Endothelial cell of umbilical vein (primary cell): ENCODE measurements around the gene ACTN1. TPM values are rescaled to one million over a fixed set of nuclear protein-coding genes. Genes with fewer than 3 reads are reported as not detected.

Experiments
- BruUV-seq: library from RNA; stranded (reverse); fragments of 400-500 nt; replicated peaks from 2 replicates; lab custom pipeline; 2021; lab: Mats Ljungman, UMichigan
- CTCF ChIA-PET: fragments of 300-600, 350-600 bp; sonication (Branson Sonifier 250); formaldehyde crosslinking; loops from one replicate; lab custom pipeline; 2021; ENCODE audit warnings: antibody characterized with exemption, inconsistent platforms; lab: Charles Lee
- POLR2A ChIA-PET: fragments of 300-600, 350-600 bp; sonication (Branson Sonifier 250); formaldehyde crosslinking; loops from one replicate; lab custom pipeline; 2021; ENCODE audit warnings: antibody characterized with exemption, inconsistent platforms; lab: Charles Lee
- DNase-seq: peaks from one replicate; pipeline ENCODE4 v3.0.0-alpha.2; 2011; ENCODE audit warnings: low read depth, low spot score
- FAIRE-seq: peaks from 2 replicates; lab custom pipeline; 2011; peaks lifted over from hg19 to GRCh38; lab: Jason Lieb, UNC
- H2AFZ ChIP-seq: 2 replicates; pipeline ENCODE4 v1.6.0; 2012; ENCODE audit warnings: low read depth, low read length, control low read depth, inconsistent platforms
- H3K27ac ChIP-seq: 2 replicates; pipeline ENCODE4 v1.5.1; 2011; ENCODE audit warnings: low read depth, mild to moderate bottlenecking, control low read depth, low read length, moderate library complexity; ENCODE audit not compliant: insufficient read depth
- H3K27me3 ChIP-seq, 2 experiments: 2 replicates each; pipeline versions ENCODE4 v1.6.0 to v1.6.1; 2011; ENCODE audit warnings: low read length in 2 of 2, mixed read lengths in 1 of 2; ENCODE audit not compliant: control insufficient read depth in 2 of 2, insufficient read depth in 2 of 2
- H3K36me3 ChIP-seq, 2 experiments: 2 replicates in 1 of 2; 3 replicates in 1 of 2; pipeline ENCODE4 v1.5.1; 2011; ENCODE audit warnings: low read length in 2 of 2, mild to moderate bottlenecking in 1 of 2, moderate library complexity in 1 of 2; ENCODE audit not compliant: control insufficient read depth in 2 of 2, insufficient read depth in 2 of 2; ENCODE audit errors: extremely low read depth in 1 of 2
- H3K4me1 ChIP-seq: 3 replicates; pipeline ENCODE4 v1.5.1; 2011; ENCODE audit warnings: mild to moderate bottlenecking, low read length; ENCODE audit not compliant: control insufficient read depth, insufficient read depth; ENCODE audit errors: extremely low read depth
- H3K4me2 ChIP-seq: 2 replicates; pipeline ENCODE4 v1.6.1; 2011; ENCODE audit warnings: low read length, control low read depth, mixed read lengths; ENCODE audit not compliant: insufficient read depth
- H3K4me3 ChIP-seq, 3 experiments: fragments of 200-600 bp in 1 of 3; sonication (generic), shearing (Covaris generic) in 1 of 3; replicated peaks in 1 of 3; 2 replicates each; pipeline ENCODE4 v1.5.1; 2011 to 2016; ENCODE audit warnings: control low read depth in 3 of 3, low read length in 3 of 3, mild to moderate bottlenecking in 2 of 3, inconsistent platforms in 1 of 3, low read depth in 1 of 3, moderate library complexity in 1 of 3; ENCODE audit not compliant: insufficient read depth in 1 of 3
- H3K79me2 ChIP-seq: 2 replicates; pipeline ENCODE4 v1.6.0; 2012; ENCODE audit warnings: low read length, inconsistent platforms; ENCODE audit not compliant: control insufficient read depth, insufficient read depth
- H3K9ac ChIP-seq: replicated peaks from 2 replicates; pipeline ENCODE3; 2011; ENCODE audit warnings: low read length, control low read depth; ENCODE audit not compliant: insufficient read depth; ENCODE audit errors: extremely low read depth
- H3K9me1 ChIP-seq: replicated peaks from 3 replicates; pipeline ENCODE4 v1.6.0; 2011; ENCODE audit warnings: mild to moderate bottlenecking, low read length; ENCODE audit not compliant: control insufficient read depth, insufficient read depth; ENCODE audit errors: extremely low read depth
- H3K9me3 ChIP-seq: replicated peaks from 2 replicates; pipeline ENCODE4 v1.5.1; 2012; ENCODE audit warnings: low read length, inconsistent platforms; ENCODE audit not compliant: control insufficient read depth, insufficient read depth
- H4K20me1 ChIP-seq: replicated peaks from 2 replicates; pipeline ENCODE3; 2011; ENCODE audit warnings: mild to moderate bottlenecking, low read length; ENCODE audit not compliant: control insufficient read depth, insufficient read depth; ENCODE audit errors: extremely low read depth
- GATA2 ChIP-seq: IDR thresholded peaks from 2 replicates; pipeline ENCODE4 v1.7.0; 2011; ENCODE audit warnings: low read depth, mild to moderate bottlenecking, moderate library complexity, mixed read lengths, low read length; ENCODE audit not compliant: insufficient read length, insufficient read depth
- JUN ChIP-seq: IDR thresholded peaks from 2 replicates; pipeline ENCODE4 v1.6.1; 2011; ENCODE audit warnings: borderline replicate concordance, low read depth; ENCODE audit not compliant: insufficient read length, insufficient read depth
- MYC ChIP-seq: IDR thresholded peaks from one replicate; pipeline ENCODE4 v1.6.1; 2011; ENCODE audit warnings: mild to moderate bottlenecking, low read depth, low read length
- POLR2AphosphoS5 ChIP-seq: IDR thresholded peaks from 2 replicates; pipeline ENCODE4 v1.6.1; 2012; ENCODE audit warnings: low read depth, mild to moderate bottlenecking, control low read depth, low read length, moderate library complexity; ENCODE audit not compliant: insufficient read depth
- dilution Hi-C: fragments of 300-500 bp; cut with MboI; formaldehyde crosslinking; loops from one replicate; pipeline ENCODE4 v1.15.0; 2019; ENCODE audit warnings: low sequenced_read_pairs; ENCODE audit not compliant: extremely low pct_ligation_motif_present
- intact Hi-C: fragments of 100-400 bp; cut with micrococcal nuclease; formaldehyde crosslinking; loops from one replicate; pipeline ENCODE4 v1.10.0; 2022
- polyA plus RNA-seq, 4 experiments: library from polyadenylated mRNA; depleted of rRNA in 3 of 4; stranded (reverse) in 3 of 4; unstranded in 1 of 4; fragments of >200 nt; gene quantifications; 2 replicates each; pipeline versions ENCODE4 v1.2.1 to v1.2.3, GENCODE V29; 2011 to 2012; ENCODE audit warnings: missing spikeins in 1 of 4
- total RNA-seq: library from RNA; stranded (reverse); gene quantifications from 2 replicates; pipeline ENCODE4 v1.2.3, GENCODE V29; 2021
- TF ChIP-seq, protein P1 (sequence below), 2 donors: IDR thresholded peaks; 1 replicate in 1 of 2; 2 replicates in 1 of 2; pipeline ENCODE4 v1.5.1; 2011; ENCODE audit warnings: low read length in 2 of 2, mild to moderate bottlenecking in 2 of 2, moderate library complexity in 2 of 2, control low read depth in 1 of 2, inconsistent platforms in 1 of 2, low read depth in 1 of 2; ENCODE audit not compliant: insufficient read depth in 1 of 2; ENCODE audit errors: extremely low read depth in 1 of 2
- TF ChIP-seq, protein P2 (sequence below): IDR thresholded peaks from 2 replicates; pipeline ENCODE4 v1.6.1; 2011; ENCODE audit not compliant: insufficient read depth, insufficient read length

Gene ACTN1
- total and polyA plus RNA-seq, 2 donors (not counting 3 experiments of a cell fraction or from before 2014, with no cell fraction given), result 442 to 463 TPM

DNA sequence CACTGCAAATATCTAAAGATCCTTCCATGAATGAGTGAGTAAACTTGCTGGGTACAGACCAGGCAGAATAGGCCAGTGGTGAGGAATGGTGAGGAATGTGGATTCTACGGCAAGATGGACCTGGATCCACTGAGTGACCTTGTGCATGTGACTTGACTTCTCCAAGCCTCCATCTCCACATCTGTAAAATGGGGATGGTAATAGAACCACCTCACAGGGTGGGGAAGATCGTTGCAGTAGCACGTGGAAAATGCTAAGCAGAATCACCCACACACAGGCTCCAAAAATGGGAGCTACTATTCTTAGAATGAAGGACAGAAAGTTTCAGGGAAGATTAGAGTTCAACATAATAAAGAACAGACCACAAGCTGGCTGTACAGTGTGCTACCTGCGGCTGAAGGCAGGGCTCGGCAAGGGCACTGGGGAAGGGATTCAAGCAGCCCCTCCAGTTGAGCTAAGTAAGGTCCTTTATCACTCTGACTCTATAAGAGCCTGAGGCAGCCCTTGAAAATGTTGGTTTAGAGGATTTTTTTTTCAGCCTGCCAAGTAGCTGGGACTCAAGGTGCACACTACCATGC, 47.5 kb downstream of the ACTN1 start:
- DNase-seq, result no peak
- no peak overlapping the region for H3K9ac ChIP-seq
- H4K20me1 ChIP-seq, result peaks cover 6% of the 10 kb centered on the region
- no peak overlapping the region for H2AFZ ChIP-seq
- intact Hi-C loops (no loop called here), dilution Hi-C loops (no loop called here)
- H3K9me3 ChIP-seq, result no peaks in the 10 kb centered on the region
- H3K79me2 ChIP-seq, result peaks cover 96% of the 10 kb centered on the region
- ChIA-PET CTCF (interaction anchor here (0.9 to 1.5 kb wide), 3 partner anchors 19 to 170 kb away, joined by 4 to 7 read pairs (median 4); no protein-coding TSS in a partner anchor), POLR2A (interaction anchor here (0.6 kb wide), 1 partner anchor 50 kb away, joined by 7 read pairs; no protein-coding TSS in a partner anchor)
- BruUV-seq, result no TSS peak
- no peak for FAIRE-seq
- H3K4me3 ChIP-seq, result no peak overlapping the region
- H3K9me1 ChIP-seq, result no peaks in the 10 kb centered on the region
- H3K27ac ChIP-seq, result no peak overlapping the region
- H3K4me1 ChIP-seq, result peaks cover 12% of the 10 kb centered on the region
- peaks cover 3 to 5% of the 10 kb centered on the region in 2 experiments for H3K36me3 ChIP-seq
- H3K4me2 ChIP-seq, result no peak overlapping the region
- TF ChIP-seq, protein P1, sequence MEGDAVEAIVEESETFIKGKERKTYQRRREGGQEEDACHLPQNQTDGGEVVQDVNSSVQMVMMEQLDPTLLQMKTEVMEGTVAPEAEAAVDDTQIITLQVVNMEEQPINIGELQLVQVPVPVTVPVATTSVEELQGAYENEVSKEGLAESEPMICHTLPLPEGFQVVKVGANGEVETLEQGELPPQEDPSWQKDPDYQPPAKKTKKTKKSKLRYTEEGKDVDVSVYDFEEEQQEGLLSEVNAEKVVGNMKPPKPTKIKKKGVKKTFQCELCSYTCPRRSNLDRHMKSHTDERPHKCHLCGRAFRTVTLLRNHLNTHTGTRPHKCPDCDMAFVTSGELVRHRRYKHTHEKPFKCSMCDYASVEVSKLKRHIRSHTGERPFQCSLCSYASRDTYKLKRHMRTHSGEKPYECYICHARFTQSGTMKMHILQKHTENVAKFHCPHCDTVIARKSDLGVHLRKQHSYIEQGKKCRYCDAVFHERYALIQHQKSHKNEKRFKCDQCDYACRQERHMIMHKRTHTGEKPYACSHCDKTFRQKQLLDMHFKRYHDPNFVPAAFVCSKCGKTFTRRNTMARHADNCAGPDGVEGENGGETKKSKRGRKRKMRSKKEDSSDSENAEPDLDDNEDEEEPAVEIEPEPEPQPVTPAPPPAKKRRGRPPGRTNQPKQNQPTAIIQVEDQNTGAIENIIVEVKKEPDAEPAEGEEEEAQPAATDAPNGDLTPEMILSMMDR (IDR thresholded peaks at IDR 0.05; ENCODE audit: extremely low read depth in 1 of 2, insufficient read depth in 1 of 2, low read depth in 1 of 2, low read length in 2 of 2), result no peak
- TF ChIP-seq, protein P2, sequence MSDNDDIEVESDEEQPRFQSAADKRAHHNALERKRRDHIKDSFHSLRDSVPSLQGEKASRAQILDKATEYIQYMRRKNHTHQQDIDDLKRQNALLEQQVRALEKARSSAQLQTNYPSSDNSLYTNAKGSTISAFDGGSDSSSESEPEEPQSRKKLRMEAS, result no peak
- TF ChIP-seq JUN (no peak), MYC (no peak), GATA2 (no peak), POLR2AphosphoS5 (no peak)
- H3K27me3 ChIP-seq, result no peaks in the 10 kb centered on the region
